Mesothelial cell of epicardium (in vitro differentiated cells): ENCODE measurements around the gene GGA2. TPM values are rescaled to one million over a fixed set of nuclear protein-coding genes. Genes with fewer than 3 reads are reported as not detected.

Experiments used
- DNase-seq, 2 experiments: peaks; one replicate each; pipeline ENCODE4 v3.0.0; 2021; ENCODE audit warnings: low spot score in 2 of 2; ENCODE audit not compliant: unreplicated experiment in 2 of 2
- H3K27ac Mint-ChIP-seq: 2 replicates; pipeline ENCODE4 v1.8.0; 2021; ENCODE audit warnings: mixed read lengths
- H3K27me3 Mint-ChIP-seq: 2 replicates; pipeline ENCODE4 v1.8.0; 2021; ENCODE audit warnings: low read depth, mixed read lengths
- H3K36me3 Mint-ChIP-seq: 2 replicates; pipeline ENCODE4 v1.8.0; 2021; ENCODE audit warnings: mixed read lengths
- H3K4me1 Mint-ChIP-seq: 2 replicates; pipeline ENCODE4 v1.8.0; 2021; ENCODE audit warnings: mixed read lengths
- H3K4me3 Mint-ChIP-seq: 2 replicates; pipeline ENCODE4 v1.8.0; 2021; ENCODE audit warnings: mild to moderate bottlenecking, moderate library complexity, mixed read lengths
- H3K9me3 Mint-ChIP-seq: 2 replicates; pipeline ENCODE4 v1.8.0; 2021; ENCODE audit warnings: mixed read lengths
- total RNA-seq: library from RNA; stranded (reverse); gene quantifications from 3 replicates; pipeline ENCODE4 v1.2.1, GENCODE V29; 2021
- TF ChIP-seq, protein P1 (sequence below): fragments of 200-600 bp; sonication (generic); IDR thresholded peaks from one replicate; pipeline ENCODE4 v1.5.0; 2021; ENCODE audit warnings: antibody characterized with exemption; ENCODE audit not compliant: unreplicated experiment

The GGA2 gene
- total RNA-seq, 1 donor from 2014 or later = 102 TPM

DNA sequence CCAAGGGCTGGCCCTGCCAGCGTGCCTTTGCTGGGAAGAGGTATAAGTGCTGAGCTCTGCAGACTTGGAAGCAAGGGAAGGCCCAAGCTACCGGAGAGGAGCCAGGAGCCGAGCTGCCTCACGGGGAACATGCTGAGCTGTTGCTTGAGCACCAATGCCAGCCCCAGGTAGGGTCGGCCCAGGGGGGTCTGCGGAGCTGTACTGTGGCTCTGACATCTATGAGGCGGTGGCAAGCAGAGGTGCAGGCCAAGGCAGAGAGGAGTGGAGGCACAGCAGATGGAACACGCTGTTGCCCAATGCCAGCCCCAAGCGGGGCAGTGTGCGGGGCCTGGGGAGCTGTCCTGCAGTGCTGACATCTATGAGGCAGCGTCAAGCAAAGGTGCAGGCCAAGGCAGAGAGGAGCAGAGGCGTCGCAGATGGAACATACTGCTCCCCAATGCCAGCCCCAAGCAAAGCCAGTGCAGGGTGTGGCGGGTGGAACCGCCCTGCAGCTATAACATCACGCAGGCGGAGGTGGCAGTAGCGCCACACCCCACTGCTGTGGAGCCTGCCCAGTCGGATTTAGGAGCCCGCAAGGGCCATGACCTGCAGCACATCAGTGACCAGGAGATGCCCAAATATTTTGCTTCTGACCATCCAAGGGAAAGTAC is 10.0 kb downstream of the GGA2 start:
- TF ChIP-seq, protein P1, sequence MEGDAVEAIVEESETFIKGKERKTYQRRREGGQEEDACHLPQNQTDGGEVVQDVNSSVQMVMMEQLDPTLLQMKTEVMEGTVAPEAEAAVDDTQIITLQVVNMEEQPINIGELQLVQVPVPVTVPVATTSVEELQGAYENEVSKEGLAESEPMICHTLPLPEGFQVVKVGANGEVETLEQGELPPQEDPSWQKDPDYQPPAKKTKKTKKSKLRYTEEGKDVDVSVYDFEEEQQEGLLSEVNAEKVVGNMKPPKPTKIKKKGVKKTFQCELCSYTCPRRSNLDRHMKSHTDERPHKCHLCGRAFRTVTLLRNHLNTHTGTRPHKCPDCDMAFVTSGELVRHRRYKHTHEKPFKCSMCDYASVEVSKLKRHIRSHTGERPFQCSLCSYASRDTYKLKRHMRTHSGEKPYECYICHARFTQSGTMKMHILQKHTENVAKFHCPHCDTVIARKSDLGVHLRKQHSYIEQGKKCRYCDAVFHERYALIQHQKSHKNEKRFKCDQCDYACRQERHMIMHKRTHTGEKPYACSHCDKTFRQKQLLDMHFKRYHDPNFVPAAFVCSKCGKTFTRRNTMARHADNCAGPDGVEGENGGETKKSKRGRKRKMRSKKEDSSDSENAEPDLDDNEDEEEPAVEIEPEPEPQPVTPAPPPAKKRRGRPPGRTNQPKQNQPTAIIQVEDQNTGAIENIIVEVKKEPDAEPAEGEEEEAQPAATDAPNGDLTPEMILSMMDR = no peak
- Mint-ChIP-seq H3K4me1 (peaks cover 11% of the 10 kb centered on the region), H3K27me3 (no peaks in the 10 kb centered on the region)

DNA sequence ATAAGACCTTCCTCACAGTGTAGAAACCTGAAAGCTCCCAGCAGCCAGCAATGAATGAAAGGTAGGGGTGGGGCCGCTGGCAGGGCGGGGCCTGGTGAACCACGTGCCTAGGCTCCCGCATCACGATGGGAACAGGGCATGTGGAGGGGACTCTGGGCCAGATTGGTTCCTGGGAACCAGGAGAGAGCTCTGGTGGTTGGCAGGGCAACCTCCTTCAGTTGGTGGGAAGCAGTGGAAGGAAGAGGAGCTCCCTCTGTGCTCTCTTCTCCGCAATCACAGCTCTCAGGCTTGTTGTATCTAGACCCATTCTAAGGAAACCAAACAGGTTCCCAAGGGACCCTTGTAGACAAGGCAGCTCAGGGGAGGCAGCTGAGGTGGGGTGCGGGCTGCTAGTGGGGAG is 10.5 kb downstream of the GGA2 start:
- Mint-ChIP-seq H3K9me3 (no peaks in the 10 kb centered on the region), H3K27me3 (no peaks in the 10 kb centered on the region), H3K4me1 (peaks cover 11% of the 10 kb centered on the region), H3K36me3 (no peaks in the 10 kb centered on the region), H3K27ac (no peak overlapping the region), H3K4me3 (no peak overlapping the region)
- no peak for DNase-seq
- TF ChIP-seq, protein P1 = no peak

More for the DNA sequence above, 10.0 kb downstream of the GGA2 start:
- Mint-ChIP-seq H3K36me3 (no peaks in the 10 kb centered on the region), H3K9me3 (no peaks in the 10 kb centered on the region), H3K27ac (no peak overlapping the region), H3K4me3 (no peak overlapping the region)
- no peak for DNase-seq

DNA sequence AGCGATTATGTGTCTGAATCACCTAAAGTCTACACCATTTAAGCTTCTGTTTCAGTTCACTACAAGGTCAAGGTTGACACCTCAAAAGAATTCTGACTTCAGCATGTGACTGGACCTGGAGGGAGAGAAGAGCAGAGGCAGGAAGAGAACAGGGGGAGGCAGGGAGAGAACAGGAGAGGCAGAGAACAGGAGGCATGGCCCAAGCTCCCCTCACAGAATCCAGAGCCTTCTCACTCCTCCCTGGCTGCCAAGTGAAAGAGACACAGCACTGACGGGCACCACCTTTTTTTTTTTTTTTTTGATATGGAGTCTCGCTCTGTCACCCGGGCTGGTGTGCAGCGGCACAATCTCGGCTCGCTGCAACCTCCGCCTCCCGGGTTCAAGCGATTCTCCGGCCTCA is 11.4 kb downstream of the GGA2 start:
- H3K27ac Mint-ChIP-seq = no peak overlapping the region
- no peak for DNase-seq
- peaks cover 2% of the 10 kb centered on the region for H3K36me3 Mint-ChIP-seq
- H3K9me3 Mint-ChIP-seq = no peaks in the 10 kb centered on the region
- no peak overlapping the region for H3K4me3 Mint-ChIP-seq
- TF ChIP-seq, protein P1 = no peak
- peaks cover 11% of the 10 kb centered on the region for H3K4me1 Mint-ChIP-seq
- H3K27me3 Mint-ChIP-seq = no peaks in the 10 kb centered on the region

DNA sequence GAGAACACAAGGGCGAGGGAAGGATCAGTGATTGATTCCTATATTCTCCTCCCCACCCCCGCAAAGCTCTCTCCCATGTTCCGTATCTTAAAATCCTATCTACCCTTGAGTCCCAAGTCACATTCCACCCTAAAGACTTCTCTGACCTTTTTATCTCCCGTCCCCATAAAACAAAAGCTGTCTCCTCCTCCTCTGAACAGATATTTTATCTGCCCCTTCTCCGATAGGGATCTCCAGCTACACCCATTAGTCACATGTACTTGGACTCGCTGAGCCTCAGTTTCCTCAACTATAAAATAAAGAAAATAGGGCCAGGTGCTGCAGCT is 12.8 kb downstream of the GGA2 start:
- H3K36me3 Mint-ChIP-seq = peaks cover 7% of the 10 kb centered on the region
- no peak for DNase-seq
- H3K27me3 Mint-ChIP-seq = no peaks in the 10 kb centered on the region
- H3K4me3 Mint-ChIP-seq = peak overlapping the region; percentile 0
- H3K9me3 Mint-ChIP-seq = no peaks in the 10 kb centered on the region
- H3K4me1 Mint-ChIP-seq = peaks cover 11% of the 10 kb centered on the region
- TF ChIP-seq, protein P1 = no peak
- peak overlapping the region; percentile 60 for H3K27ac Mint-ChIP-seq

DNA sequence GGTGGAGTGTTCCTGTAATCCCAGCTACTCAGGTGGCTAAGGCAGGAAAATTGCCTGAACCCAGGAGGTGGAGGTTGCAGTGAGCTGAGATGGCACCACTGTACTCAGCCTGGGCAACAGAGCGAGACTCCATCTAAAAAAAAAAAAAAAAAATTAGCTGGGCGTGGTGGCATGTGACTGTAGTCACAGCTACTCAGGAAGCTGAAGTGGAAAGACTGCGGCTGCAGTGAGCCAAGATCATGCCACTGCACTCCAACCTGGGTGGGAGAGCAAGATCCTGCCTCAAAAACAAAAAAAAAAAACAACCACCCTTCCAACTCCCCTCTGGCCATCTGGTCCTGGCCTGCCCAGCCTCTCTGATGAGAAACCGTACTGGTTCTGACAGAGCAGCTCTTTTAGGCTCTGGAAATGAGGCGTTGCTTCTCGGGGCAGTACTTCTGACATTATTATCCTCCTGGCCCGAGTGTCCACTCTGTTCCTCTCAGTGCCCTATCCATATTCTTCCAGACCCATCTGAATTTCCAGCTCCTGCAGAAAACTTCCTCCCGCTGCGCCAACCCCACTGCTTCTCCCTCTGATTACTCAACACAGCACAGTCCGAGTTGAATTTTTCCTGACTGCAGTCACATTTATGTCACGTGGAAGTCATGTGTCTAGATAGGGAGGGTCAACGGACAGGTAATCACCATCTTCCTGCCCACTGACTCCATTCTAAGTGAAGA is 13.3 kb downstream of the GGA2 start:
- peaks cover 10% of the 10 kb centered on the region for H3K36me3 Mint-ChIP-seq

More for the DNA sequence above, 13.3 kb downstream of the GGA2 start:
- no peaks in the 10 kb centered on the region for H3K9me3 Mint-ChIP-seq
- H3K27me3 Mint-ChIP-seq = no peaks in the 10 kb centered on the region
- H3K4me1 Mint-ChIP-seq = peaks cover 14% of the 10 kb centered on the region
- H3K27ac Mint-ChIP-seq = peak overlapping the region; percentile 60
- TF ChIP-seq, protein P1 = no peak
- DNase-seq = no peak
- peak overlapping the region; percentile 0 for H3K4me3 Mint-ChIP-seq
